T-helper 2 cell (primary cell): ENCODE results near the gene GNL1.
"Not testable (repeated sequence)": the region's sequence is repeated elsewhere in the genome, so short reads cannot be mapped to it uniquely, and the experiment has no call there.

ENCODE experiments used
- DNase-seq, 5 experiments: peaks; one replicate each; pipeline versions ENCODE4 v3.0.0 to v3.0.0-alpha.2; 2012 to 2022

The GNL1 gene

DNA sequence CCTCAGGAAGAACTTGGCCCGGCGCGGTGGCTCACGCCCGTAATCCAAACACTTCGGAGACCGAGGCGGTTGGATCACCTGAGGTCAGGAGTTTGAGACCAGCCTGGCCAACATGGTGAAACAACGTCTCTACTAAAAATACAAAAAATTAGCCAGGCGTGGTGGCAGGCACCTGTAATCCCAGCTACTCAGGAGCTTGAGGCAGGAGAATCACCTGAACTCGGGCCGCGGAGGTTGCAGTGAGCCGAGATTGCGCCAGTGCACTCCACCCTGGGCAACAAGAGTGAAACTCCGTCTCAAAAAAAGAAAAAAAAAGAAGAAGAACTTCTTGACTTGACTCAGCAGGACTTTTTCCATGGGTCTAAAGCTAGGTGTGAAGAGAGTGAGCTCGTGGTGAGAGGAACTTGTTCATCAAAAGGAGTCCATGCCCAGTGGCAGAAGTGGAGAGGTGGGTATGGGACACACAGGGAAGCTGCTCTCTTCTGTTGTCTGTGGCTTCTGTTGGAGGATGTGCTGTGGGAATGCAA is 26.9 kb downstream of the GNL1 start:
- DNase-seq = peak in 1 of 5 experiments; percentile 73

DNA sequence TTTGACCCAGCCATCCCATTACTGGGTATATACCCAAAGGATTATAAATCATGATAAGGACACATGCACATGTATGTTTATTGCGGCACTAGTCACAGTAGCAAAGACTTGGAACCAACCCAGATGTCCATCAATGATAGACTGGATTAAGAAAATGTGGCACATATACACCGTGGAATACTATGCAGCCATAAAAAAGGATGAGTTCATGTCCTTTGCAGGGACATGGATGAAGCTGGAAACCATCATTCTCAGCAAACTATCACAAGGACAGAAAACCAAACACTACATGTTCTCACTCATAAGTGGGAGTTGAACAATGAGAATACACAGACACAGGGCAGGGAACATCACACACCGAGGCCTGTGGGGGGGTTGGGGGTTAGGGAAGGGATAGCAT is 29.8 kb downstream of the GNL1 start:
- DNase-seq = not testable (repeated sequence)

DNA sequence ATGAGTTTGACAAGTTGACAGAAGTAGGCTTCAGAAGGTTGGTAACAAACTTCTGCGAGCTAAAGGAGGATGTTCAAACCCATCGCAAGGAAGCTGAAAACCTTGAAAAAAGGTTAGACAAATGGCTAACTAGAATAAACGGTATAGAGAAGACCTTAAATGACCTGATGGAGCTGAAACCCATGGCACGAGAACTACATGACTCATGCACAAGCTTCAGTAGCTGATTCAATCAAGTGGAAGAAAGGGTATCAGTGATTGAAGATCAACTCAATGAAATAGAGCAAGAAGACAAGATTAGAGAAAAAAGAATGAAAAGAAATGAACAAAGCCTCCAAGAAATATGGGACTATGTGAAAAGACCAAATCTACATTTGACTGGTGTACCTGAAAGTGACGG is 34.3 kb downstream of the GNL1 start:
- DNase-seq = not testable (repeated sequence)

DNA sequence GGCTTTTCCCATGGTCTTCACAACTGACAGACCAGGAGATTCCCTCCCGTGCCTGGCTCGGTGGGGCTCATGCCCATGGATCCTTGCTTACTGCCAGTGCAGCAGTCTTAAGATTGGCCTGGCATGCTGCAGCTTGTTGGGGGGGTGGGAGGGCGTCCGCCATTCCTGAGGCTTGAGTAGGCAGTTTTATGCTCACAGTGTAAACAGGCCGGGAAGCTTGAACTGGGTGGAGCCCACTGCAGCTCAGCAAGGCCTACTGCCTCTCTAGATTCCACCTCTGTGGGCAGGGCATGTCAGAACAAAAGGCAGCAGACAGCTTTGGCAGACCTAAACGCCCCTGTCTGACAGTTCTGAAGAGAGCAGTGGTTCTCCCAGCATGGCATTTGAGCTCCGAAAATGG is 35.2 kb downstream of the GNL1 start:
- DNase-seq = not testable (repeated sequence)

DNA sequence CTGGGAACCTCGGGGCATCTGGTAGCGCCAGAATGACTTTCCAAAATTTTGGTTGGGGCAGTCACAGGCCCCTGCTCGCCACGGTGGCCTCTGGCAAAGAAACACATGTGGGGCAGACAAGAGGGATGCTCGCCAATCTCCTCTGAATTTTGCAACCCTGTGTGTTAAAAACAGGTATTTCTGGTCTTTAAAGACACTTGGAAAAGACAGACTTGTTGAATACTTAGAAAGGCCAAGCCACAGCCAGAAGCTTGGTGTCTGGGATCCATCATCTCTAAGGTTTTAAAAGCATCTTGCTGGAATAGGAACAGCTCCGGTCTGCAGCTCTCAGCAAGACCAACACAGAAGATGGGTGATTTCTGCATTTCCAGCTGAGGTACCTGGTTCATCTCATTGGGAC is 35.8 kb downstream of the GNL1 start:
- DNase-seq = no peak

DNA sequence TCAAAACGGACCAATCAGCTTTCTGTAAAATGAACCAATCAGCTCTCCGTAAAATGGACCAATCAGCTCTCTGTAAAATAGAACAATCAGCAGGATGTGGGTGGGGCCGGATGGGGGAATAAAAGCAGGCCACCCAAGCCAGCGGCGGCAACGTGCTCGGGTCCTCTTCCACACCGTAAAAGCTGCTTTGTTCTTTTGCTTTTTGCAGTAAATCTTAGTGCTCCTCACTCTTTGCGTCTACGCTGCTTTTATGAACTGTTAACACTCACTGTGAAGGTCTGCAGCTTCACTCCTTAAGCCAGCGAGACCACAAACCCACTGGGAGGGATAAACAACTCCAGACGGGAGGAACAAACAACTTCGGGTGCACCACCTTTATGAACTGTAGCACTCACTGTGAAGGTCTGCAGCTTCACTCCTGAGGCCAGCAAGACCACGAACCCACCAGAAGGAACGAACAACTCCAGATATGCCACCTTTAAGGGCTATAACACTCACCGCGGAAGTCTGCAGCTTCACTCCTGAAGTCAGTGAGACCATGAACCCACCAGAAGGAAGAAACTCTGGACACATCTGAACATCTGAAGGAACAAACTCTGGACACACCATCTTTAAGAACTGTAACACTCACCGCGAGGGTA is 37.7 kb downstream of the GNL1 start:
- DNase-seq = peak in 1 of 5 experiments; percentile 64

DNA sequence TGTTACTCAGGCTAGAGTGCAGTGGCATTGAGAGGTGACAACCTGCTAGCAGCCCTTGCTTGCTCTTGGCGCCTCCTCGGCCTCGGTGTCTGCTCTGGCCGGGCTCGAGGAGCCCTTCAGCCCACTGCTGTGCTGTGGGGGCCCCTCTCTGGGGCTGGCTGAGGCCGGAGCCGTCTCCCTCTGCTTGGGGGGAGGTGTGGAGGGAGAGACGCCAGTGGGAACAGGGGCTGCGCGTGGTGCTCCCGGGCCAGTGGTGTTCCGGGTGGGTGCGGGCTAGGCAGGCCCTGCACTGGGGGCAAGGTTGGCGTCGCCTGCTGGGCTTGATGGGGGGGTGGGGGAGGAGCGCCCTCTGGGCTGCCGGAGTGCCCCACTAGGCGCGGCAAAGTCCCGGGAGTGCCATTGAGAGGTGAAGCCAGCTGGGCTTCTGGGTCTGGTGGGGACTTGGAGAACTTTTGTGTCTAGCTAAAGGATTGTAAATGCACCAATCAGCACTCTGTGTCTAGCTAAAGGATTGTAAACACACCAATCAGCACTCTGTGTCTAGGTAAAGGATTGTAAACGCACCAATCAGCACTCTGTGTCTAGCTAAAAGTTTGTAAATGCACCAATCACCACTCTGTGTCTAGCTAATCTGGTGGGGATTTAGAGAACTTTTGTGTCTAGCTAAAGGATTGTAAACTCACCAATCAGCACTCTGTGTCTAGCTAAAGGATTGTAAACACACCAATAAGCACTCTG is 38.4 kb downstream of the GNL1 start:
- not testable (repeated sequence) for DNase-seq

DNA sequence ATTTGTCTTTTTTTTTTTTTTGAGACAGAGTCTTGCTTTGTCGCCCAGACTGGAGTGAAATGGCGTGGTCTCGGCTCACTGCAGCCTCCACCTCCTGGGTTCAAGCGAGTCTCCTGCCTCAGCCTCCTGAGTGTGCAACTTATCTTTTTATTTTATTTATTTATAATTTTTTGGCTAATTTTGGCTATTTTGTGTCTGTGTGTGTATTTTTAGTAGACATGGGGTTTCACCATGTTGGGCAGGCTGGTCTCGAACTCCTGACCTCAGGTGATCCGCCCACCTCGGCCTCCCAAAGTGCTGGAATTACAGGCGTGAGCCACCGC is 39.6 kb downstream of the GNL1 start:
- DNase-seq = not testable (repeated sequence)

DNA sequence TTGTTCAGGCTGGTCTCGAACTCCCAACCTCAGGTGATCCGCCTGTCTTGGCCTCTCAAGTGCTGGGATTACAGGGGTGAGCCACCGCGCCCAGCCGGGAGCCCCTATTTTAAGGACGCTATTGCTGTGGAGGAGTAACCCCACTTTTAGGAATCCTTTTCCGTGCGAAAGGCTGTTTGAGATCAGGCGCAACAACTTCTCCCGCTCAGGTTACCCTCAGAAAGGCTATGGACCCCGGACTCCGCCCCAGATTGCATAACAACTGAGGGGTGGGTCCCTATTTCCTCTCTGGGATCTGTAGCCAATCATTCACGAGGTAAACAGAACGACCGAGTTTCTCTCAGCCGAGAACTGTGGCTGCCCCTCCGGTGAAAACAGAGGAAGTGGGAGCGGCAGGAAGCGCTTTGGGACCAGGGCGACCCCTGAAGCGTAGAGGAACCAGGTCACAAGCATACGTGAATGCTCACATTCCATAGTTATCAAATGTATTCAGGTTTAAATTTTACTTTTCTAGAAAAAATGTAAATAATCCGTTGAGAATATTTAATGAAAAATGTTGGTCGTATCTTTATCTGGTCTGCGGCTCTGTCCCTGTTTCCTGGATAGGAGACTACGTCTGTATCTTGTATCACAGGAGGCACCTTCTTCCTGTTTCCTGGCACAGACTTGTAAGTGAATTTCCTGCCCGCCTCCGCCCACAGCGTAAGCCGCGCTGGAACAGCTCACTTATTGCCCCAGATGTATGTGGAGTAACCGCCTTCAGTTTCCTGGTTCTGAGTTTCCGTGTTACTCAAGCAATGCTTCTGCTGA is 40.1 kb downstream of the GNL1 start:
- DNase-seq = peak; percentile 64 to 99 (median 90)

DNA sequence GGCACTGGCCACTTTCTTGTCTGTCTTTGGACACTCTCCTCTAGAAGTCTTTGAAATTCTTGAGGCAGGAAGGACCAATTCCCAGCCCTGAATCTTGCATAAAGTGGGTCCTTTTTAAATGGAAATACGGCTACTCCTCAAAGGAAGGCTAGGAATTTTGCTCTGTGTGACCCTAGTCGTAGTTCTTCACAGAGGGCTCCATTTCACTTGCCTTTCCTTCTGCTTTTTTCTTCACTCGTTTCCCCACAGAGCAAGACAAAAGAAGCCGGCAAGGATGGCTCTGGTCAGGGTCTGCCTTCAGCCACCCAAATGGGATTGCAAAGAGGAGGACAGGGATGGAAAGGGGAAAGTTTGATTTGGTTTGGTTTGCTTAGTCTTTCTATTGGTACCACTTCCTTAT is 41.2 kb downstream of the GNL1 start:
- DNase-seq = no peak

DNA sequence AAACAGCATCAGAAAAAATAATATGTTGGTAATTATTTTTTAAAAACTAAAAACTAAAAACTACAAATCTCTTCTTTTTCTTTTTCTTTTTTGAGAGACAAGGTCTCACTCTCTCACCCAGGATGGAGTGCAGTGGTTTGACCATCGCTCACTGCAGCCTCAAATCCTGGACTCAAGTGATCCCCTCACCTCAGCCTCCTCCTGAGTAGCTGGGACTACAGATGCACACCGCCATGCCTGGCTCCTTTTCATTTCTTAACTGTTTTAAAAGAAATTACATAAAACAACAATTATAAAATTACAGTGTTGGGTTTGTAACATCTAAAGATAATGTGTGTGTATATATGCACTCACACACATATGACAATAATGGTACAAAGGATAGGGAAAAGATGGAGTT is 42.8 kb downstream of the GNL1 start:
- DNase-seq = no peak

DNA sequence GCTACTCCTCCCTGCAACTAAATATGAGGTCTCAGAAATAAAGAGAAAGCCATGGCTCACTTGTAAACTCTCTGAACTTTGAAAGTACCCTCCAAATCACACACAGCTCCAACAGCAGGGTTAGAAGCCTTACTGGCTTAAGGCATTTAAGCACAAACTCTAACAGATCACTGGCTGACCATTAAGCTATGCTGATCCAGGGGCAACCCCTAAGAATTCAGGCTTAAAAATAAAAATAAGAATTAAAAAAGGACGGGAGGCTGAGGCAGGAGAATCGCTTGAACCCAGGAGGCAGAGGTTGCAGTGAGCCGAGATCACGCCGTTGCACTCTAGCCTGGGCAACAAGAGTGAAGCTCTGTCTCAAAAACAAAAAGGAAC is 45.1 kb downstream of the GNL1 start:
- DNase-seq = no peak

DNA sequence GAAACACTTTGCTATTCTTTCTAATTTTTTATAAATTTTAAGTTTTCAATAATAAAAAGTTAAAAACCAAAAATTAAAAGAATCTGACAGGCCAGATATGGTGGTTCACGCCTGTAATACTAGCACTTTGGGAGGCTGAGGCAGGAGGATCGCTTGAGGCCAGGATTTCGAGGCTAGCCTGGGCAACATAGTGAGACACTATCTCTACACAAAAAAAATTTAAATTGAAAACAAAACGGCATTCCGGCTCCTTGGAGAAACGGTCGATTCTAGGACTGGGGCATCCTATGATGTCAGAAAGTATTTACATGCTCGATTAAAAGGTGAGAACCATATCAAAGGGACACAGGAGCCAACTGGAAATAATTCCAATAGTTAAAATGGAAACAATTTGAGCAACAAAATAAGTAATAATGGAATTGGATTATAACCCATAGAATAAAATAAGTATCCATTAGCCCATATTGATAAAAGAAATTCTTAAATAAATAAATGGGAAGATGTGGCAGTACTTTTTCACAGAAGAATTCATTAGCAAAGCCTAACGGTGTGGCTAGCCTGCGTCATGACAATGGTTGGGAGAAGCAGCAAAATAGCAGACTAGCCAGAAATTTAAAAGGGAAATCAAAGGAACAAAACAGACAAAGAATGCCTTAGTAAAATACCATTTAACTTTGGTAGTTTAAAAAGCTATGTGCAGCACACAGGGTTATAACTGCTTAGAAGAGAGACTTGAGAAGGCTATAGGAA is 45.7 kb downstream of the GNL1 start:
- DNase-seq = no peak

DNA sequence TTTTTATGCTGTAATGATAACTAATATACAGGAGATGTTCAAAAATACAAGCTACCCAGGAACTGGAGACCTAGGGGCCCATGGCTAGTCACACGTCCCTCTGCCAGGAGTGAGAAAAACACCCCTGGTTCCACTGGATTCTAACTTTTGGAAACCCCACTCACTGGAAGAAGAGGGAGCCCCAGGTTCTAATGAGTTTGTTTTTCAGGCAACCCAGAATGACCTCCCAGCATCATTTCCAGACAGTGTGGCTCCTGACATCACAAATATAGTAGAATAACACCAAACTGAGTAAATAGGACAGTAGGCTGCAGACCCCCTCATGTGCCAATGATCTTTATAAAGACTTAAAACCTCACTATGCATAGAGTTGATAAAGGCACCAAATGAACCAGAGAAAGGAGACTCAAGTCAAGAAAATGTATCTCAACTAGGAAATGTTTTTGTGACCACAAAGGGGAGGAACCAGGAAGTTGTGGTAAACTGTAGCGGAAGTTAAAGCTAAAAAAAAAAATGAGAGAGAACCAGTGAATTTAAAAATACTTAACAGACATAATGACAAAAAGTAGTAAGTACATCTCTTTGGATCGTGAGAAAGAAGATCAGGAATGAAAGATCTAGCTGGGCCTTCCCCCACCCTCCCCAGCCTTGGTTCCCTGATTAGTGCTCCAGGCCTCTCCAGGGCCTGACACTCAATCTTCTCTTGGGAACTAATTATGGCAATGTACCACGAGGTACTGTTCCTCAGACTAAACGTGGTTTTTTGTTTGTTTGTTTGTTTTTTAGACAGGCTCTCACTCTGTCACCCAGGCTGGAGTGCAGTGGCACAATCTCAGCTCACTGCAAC is 47.2 kb downstream of the GNL1 start:
- DNase-seq = peak in 2 of 5 experiments; percentile 75 to 93

DNA sequence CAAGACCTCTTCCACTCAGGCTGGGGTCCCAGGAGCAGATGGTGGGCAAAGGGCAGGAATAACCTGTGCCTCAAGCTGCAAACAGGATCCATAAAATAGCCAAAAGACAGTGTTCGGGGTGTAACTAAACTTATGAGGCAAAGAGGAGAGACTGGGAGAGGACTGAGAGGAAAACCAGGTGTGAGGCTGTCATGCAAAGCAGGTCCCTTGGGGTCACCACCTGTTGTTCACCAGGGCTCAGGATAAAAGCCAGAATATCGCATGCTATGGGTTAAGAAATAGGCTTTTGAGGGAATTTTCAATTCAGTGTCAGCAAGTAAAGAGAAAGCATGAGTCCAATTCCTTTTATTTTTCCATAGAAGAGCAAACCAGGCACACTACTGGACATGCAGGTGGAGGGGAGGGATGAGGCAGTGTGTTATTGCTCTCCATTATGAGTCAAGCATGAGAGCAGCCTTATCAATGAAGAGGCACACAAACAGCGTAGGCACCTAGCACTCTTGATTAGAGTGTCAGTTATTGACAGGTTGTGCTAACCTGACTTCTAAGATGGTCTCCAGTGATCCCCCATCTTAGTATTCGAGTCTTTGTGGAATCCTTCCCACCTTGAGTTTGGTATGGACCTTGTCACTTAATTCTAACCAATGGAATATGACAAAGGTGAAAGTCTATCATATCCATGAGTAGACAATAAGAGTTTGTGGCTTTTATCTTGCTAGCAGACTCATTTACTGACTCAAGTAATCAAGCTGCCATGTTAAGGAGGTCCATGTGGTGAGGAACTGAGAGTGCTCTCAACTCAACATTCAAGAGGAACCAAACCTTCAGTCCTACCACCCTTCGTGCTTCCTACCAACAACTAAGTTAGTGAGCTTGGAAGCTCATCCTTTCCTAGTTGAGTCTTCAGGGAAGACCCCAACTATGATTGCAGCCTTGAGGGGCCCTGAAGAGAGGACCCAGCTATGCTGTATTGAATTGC is 48.2 kb downstream of the GNL1 start:
- DNase-seq = peak in 1 of 5 experiments; percentile 77

DNA sequence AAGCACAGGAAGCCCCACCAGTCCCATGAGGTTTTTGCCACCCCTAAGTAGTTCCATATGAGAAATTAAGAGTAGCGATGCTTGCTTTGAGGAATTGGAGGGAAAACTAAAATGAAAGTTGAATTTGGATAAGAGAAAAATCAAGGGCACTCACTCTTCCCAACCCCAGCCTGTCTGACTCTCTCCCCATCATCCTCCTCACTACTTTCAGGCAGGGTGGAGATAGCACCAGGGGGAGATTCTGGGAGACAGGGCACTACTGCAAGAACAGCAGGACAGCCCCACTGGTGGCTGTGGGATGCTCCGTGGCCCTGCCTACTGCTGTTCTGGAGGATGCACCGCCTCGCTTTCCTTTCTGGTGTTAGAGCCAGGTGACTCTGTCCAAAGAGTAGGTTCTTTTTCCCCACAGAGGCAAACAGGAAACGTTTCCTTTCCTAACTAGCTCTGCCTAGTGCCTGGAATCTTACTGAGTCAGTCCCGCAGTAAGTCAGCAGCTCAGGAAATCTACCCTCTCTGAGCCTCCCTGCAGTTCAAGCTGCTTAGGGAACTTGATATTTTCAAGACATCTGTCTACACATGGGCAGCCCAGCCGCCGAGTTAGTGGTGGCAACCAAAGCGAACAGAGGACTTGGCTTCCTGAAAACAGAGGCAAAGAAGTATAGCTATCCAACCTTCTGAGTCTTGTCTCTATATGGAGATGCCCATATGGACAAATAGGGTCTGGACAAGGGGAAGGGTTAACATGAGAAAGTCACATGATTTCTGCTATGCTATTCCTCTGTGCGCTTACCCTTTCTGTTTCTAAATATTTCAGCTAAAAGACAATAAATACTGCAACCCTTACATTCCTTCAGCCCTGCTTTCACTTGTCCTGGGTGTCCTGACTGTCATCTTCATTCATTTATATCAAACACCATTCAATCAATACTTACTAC is 55.6 kb downstream of the GNL1 start:
- DNase-seq = no peak

DNA sequence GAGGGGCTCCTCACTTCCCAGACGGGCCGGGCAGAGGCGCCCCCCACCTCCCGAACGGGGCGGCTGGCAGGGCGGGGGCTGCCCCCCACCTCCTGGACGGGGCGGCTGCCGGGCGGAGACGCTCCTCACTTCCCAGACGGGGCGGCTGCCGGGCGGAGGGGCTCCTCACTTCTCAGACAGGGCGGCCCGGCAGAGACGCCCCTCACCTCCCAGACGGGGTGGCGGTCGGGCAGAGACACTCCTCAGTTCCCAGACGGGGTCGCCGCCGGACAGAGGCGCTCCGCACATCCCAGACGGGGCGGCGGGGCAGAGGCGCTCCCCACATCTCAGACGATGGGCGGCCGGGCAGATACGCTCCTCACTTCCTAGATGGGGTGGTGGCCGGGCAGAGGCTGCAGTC is 57.6 kb downstream of the GNL1 start:
- DNase-seq = not testable (repeated sequence)

DNA sequence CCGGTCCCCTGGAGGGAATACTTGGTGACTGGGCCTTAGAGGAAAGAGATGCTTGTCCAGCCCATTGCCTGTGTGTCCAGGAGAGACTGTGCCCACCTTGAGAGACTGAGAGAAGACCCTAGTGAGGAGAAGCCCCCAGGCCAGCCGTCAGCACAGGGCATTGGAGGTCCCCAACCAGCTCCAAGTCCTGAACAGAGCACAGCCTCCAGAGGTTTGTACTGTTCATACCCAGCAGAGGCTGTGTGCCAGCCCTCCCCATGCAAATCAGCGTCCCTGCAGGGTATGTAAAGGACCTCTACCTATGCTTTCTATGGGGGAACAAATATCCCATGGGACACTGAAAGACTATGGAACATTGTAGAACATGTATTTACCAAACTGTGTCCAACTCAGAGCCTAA is 58.6 kb downstream of the GNL1 start:
- no peak for DNase-seq

DNA sequence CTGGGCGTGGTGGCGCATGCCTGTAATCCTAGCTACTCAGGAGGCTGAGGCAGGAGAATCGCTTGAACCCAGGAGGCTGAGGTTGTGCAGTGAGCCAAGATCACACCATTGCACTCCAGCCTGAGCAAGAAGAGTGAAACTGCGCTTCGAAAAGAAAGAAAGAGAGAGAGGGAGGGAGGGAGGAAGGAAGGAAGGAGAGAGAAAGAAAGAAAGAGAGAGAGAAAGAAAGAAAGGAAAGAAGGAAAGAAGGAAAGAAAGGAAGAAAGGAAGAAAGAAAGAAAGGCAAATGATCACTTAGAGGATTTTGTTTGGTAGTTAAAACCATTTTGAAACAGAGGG is 59.1 kb downstream of the GNL1 start:
- DNase-seq = not testable (repeated sequence)

DNA sequence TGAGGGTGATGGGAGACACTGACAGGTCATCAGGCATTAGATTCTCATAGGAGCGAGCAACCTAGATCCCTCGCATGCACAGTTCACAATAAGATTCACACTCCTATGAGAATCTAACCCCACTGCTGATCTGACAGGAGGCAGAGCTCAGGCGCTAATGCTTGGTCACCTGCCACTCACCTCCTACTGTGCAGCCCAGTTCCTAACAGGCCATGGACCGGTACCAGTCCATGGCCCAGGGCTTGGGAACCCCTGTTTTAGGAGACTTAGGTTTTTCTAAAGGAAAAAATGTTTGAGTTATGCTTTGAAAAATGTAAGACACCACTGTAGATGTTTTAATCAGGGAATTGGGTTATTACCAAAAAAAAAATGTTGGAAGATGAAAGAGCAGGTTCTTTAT is 60.3 kb downstream of the GNL1 start:
- DNase-seq = no peak
